GM21423 (cell line): ENCODE measurements around the gene TMBIM6.
"Not testable (repeated sequence)": the region's sequence is repeated elsewhere in the genome, so short reads cannot be mapped to it uniquely, and the experiment has no call there.

Source experiments
- ATAC-seq: cut with Tn5 transposase; IDR thresholded peaks from one replicate; pipeline ENCODE4 v1.9.1; 2021; ENCODE audit warnings: mild to moderate bottlenecking, moderate library complexity; ENCODE audit not compliant: unreplicated experiment

TMBIM6 gene

DNA sequence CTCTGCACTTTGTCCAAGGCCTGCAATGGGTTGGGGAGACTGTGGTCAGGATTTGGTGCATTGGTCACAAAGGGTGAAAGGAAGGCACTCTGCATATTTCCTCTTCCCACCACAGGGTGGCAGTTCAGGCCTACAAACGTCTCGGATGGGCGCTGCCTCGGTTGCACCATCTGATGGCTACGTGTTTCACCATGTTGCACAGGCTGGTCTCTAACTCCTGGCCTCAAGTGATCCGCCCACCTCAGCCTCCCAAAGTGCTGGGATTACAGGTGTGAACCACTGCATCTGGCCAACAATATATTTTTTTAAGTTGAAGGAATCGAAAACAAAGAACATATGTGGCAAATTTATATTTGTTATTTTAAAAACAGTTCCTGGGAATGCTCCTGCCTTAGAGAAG, 35.1 kb downstream of the TMBIM6 start:
- ATAC-seq, result no peak

DNA sequence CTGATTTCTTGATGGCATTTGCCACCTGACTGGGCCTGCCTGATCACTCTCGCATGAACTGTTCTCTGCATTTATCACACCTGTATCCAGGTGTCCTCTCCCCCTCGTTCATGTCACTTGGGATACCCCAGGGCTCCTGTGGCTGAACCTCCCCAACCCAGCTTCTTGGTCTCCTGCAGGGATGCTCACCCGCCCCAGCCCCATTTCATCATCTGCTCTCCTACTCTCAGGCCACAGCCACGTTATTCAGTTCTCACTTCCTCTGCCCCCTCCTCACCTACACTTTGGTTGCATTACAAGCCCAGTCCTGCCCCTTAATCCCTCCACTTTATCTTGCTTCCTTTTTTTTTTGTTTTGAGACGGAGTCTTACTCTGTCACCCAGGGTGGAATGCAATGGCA, 35.5 kb downstream of the TMBIM6 start:
- ATAC-seq, result no peak

- no peak for ATAC-seq
Observed at GRCh38 chr12:49777341-49777740, 36.0 kb downstream of the TMBIM6 start.

DNA sequence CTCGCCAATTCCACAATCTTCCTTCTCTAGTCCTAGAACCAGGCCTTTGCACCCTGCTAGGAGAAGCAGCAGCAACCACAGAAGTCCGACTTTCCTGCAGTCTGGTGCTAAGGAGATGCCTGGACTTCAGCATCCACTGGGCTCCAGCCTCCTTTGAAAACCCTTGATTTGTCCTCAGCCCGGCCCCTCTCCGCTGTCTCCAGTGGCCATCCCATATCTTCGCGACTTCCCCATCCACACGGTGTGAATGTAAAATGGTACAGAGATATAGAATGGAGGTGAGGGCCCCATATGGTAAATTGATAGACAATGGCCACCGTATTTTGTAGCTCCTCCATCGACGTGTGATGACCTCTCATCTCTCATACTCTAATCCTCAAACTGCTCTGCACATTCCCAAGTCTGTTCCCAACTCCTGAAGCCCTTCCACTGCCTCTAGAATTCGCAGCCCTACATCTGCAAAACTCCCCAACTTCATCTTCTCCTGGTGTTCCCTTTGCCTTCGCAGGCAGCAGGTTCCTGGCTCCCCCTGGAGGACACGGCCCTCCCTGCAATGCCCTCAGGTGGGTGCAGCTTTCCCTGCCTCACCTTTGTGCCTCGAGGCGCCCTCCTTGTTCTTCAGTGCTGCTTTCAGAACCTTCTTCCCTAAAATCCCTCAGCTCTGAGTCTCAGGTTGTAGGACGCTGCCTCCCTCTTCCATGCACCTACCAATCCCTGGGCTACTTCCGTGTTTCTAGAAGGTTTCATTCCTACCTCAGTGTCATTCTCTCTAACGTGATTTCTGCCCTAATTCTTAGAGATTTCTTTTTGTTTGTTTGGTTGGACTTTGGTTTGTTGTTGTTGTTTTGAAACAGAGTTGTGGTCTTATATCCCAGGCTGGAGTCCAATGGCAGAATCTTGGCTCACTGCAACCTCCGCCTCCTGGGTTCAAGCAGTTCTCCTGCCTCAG, 36.7 kb downstream of the TMBIM6 start:
- ATAC-seq, result no peak

DNA sequence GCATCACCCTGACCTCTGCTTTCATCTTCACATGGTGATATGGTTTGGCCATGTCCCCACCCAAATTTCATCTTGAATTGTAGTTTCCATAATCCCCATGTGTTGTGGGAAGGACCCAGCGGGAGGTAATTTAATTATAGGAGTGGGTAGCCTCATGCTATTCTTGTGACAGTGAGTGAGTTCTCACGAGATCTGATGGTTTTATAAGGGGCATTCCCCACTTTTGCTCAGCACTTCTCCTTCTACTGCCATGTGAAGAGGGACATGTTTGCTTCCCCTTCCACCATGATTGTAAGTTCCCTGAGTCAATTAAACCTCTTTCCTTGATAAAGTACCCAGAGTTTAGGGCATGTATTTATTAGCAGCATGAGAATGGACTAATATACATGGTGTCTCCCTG, 38.2 kb downstream of the TMBIM6 start:
- ATAC-seq, result no peak

DNA sequence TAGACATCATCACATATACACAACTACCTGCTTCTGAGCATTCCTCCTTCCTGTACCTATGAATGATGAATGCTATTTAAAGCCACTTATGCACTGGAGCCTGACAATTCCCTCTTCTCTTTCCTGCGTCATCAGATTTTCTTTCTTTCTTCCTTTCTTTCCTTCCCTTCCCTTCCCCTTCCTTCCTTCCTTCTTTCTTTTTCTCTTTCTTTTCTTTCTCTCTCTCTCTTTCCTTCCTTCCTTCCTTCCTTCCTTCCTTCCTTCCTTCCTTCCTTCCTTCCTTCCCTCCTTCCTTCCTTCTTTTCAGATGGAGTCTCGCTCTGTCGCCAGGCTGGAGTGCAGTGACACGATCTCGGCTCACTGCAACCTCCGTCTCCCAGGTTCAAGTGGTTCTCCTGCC, 39.6 kb downstream of the TMBIM6 start:
- not testable (repeated sequence) for ATAC-seq

- no peak for ATAC-seq
Observed at GRCh38 chr12:49783917-49784676, 42.7 kb downstream of the TMBIM6 start.

- no peak for ATAC-seq
Observed at GRCh38 chr12:49784756-49785409, 43.5 kb downstream of the TMBIM6 start.

- no peak for ATAC-seq
Observed at GRCh38 chr12:49787672-49788071, 46.3 kb downstream of the TMBIM6 start.

DNA sequence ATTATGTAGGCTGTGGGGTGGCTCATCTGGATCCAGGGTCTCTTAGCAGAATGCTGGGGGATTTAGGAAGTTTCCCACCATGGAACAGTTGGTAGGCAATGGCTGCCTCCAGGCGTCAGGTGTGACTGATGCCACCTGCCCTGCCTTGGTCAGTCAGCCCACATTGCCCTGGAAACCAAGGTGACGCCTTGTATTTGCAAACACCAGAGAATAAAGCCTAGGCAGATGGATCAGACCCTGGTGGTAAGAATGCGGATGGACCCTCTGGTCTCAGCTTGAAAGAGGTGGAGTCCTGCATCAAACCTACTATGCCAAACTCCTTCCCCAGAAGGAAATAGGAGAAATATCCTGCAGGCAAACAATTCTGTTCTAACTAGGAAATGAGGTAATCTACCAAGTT, 48.6 kb downstream of the TMBIM6 start:
- ATAC-seq, result no peak

DNA sequence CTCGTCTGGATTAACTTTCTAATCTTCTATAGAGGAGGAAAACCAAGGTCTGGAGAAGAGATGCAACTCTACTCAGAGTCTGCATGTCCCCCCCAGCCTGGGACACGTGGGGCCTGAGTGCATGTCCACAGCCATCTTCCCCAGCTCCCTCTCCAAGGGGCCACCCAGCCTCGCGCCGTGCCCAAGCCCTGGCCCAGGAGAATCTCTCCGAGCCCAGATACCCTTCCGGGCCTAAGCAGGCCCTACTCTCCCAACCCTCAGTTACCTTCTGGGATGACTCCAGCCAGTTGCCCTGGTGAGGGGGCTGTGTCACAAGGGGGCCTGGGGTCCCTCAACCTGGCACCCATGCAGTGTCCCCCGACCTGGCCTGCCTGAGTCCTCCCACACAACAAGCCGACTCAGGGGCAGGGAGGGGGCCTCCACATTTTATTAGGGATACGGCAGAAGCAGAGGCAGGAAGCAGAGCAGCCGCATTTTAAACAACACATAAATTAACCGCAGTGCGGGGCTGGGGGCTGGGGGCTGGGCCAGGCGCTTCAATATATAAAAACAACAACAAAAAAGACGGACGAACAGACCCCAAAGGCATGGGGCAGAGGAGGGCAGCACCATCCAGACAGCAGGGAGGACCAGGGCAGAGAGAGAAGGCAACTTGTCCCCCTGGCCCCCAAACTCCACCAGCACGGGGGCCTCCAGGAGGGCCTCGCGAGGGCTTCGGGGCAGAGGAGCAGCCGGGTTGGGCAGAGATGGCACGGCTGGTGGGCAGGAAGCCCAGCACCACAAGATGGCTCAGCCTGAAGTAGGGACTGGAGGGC, 49.6 kb downstream of the TMBIM6 start:
- no peak for ATAC-seq

DNA sequence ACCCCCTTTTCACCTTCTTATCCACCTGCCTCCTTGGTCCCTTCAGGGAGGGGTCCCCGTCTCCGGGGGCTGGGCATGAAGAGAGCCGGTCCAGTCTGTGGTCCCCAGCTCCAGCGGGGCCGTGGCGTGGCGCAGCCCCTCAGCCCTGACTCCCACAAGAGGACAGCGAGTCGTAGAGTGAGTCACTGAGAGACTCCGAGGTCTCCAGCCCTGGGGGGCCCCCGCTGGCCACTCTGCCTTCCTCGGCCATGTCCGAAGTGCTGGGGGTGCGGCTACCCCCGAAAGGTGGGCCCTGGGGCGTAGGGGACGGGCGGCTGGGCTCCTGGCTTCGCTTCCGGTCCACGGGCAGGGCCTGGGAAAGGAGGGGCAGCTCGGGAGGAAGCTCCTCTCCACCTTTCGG, 50.3 kb downstream of the TMBIM6 start:
- ATAC-seq, result no peak

- ATAC-seq, result no peak
Observed at GRCh38 chr12:49792181-49792970, 51.0 kb downstream of the TMBIM6 start.

DNA sequence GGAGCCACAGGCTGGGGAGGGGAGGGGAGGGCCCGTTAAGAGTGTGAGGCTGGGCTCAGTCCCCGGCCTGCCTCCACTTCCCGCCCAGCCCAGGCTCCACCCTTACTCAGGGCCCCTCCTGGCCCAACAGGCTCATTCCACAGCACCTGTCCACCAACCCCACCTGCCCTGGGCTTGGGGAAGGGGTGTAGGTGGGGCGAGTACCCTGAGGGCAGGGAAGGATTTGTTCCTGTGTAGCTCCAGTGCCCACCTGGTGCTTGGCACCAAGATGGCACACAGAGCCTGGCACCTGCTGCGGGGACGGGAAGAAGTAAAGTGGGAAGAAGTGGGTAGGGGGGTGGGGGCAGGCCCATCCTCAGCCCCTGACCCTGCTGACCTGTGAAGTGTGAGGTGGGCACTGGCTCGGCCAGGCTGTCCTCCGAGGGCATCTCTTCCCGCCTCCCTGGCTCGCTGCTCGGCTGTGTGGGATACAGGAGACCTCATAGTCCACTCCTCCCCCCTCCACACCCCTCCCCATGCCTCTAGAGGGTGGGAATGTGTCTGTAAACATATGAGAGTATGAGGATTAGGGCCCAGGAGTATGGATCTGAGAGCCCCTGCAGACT, 51.7 kb downstream of the TMBIM6 start:
- ATAC-seq, result no peak

- ATAC-seq, result no peak
Observed at GRCh38 chr12:49793620-49794019, 52.3 kb downstream of the TMBIM6 start.

- ATAC-seq, result no peak
Observed at GRCh38 chr12:49794021-49794420, 52.7 kb downstream of the TMBIM6 start.

DNA sequence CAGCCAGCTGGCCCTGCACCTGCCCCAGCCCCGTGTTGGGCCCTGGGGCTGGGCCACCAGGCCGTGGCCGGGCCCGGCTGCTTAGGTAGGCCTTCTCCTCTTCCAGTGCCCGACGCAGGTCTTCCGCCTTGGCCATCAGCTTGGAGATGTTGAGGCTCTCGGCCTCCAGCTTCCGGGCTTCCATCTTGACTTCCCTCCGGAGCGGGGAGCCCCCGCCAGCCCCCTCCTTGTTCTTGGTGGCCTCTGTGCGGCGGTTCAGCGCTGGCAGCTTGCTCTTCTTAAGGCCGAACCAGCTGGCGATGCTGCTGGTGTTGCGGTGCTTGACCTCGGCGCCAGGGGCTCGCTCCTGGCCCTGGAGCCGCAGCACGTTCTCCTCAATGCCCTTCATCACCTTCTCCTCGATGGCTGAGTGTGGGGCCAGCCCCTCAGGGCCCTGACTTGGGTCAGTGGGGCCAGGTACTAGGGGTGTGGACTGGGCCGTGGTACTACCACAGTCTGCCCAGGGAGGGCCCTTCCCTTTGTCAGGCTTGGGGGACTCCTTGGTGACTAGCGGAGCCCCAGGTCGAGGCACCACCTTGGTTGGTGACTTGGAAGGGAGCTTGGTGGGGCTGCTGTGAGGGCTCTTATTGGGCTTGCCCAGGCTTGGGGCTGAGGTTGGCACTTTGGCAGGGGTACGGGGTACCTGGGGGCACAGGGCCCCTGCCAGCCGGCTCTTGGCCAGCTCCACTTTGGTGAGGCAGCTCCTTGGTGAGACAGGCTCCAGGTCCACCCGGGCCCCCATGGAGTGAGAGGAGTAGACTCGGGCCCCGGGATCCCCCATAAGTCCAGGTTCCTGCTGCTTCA, 53.7 kb downstream of the TMBIM6 start:
- no peak for ATAC-seq

- no peak for ATAC-seq
Observed at GRCh38 chr12:49795654-49796105, 54.3 kb downstream of the TMBIM6 start.
